ENCODE data around the gene HSPB9.

- TF ChIP-seq CTCF (IDR thresholded peaks at IDR 0.05; ENCODE audit: low read depth, low read length) (no peak), POLR2A (IDR thresholded peaks at IDR 0.05; ENCODE audit: extremely low read depth, insufficient read length) (no peak)
These were observed 12.0 kb upstream of the HSPB9 start for GRCh38 chr17:42110301-42111264.

All from NB4 (cell line).